ENCODE data around the gene CAPRIN2. TPM values are rescaled to one million over a fixed set of nuclear protein-coding genes. Genes with fewer than 3 reads are reported as not detected.

CAPRIN2 gene
- polyA plus RNA-seq, 1 donor from 2014 or later: 132 TPM

- Histone ChIP-seq H2AFZ (ENCODE audit: low read depth, low read length) (no peak overlapping the region), H3K9me3 (ENCODE audit: low read length) (no peaks in the 10 kb centered on the region), H3K79me2 (replicated peaks; ENCODE audit: insufficient read depth, low read length) (peaks cover 7% of the 10 kb centered on the region), H3K9me2 (ENCODE audit: insufficient read depth, low read length) (no peaks in the 10 kb centered on the region), H3K27me3 (ENCODE audit: insufficient read depth, low read depth, low read length) (no peaks in the 10 kb centered on the region), H3K27ac (ENCODE audit: low read length) (no peak overlapping the region), H3K4me3 (ENCODE audit: low read length) (peak overlapping the region; percentile 81), H4K20me1 (ENCODE audit: insufficient read depth) (no peaks in the 10 kb centered on the region), H3F3A (ENCODE audit: insufficient read depth, low read length, poor library complexity, severe bottlenecking) (no peaks in the 10 kb centered on the region), H3K4me2 (ENCODE audit: low read length) (no peak overlapping the region), H3K36me3 (ENCODE audit: insufficient read depth, low read length) (no peaks in the 10 kb centered on the region), H3K9ac (ENCODE audit: low read length) (no peak overlapping the region)
- TF ChIP-seq TAF1 (IDR thresholded peaks at IDR 0.05; ENCODE audit: low read depth): no peak
- TF ChIP-seq REST (IDR thresholded peaks at IDR 0.05; ENCODE audit: borderline replicate concordance): no peak
- no peak for TF ChIP-seq RAD21 (conservative IDR thresholded peaks at IDR 0.05)
- TF ChIP-seq EP300 (conservative IDR thresholded peaks at IDR 0.05; ENCODE audit: poor library complexity, severe bottlenecking): no peak
- no peak for TF ChIP-seq EZH2 (IDR thresholded peaks at IDR 0.05; ENCODE audit: borderline replicate concordance, insufficient read depth, low read length, poor library complexity, severe bottlenecking)
- no peak for TF ChIP-seq CTCF (IDR thresholded peaks at IDR 0.05; ENCODE audit: poor library complexity, severe bottlenecking)
- no peak for TF ChIP-seq MXI1 (conservative IDR thresholded peaks at IDR 0.05; ENCODE audit: poor library complexity, severe bottlenecking)
- TF ChIP-seq POLR2AphosphoS5 (IDR thresholded peaks at IDR 0.05): no peak
- no peak for TF ChIP-seq SMC3 (conservative IDR thresholded peaks at IDR 0.05; ENCODE audit: poor library complexity)
Measured at GRCh38 chr12:30752255-30752654, 2.5 kb downstream of the CAPRIN2 start.

GRCh38 chr12:30748147-30748546 lies 6.6 kb downstream of the CAPRIN2 start:
- Histone ChIP-seq H3K4me3 (ENCODE audit: low read length) (no peak overlapping the region), H3K9me3 (ENCODE audit: low read length) (no peaks in the 10 kb centered on the region), H3K36me3 (ENCODE audit: insufficient read depth, low read length) (peaks cover 7% of the 10 kb centered on the region), H3K27ac (ENCODE audit: low read length) (no peak overlapping the region), H3K79me2 (replicated peaks; ENCODE audit: insufficient read depth, low read length) (peaks cover 15% of the 10 kb centered on the region), H2AFZ (ENCODE audit: low read depth, low read length) (no peak overlapping the region), H4K20me1 (ENCODE audit: insufficient read depth) (no peaks in the 10 kb centered on the region), H3K27me3 (ENCODE audit: insufficient read depth, low read depth, low read length) (no peaks in the 10 kb centered on the region), H3K9ac (ENCODE audit: low read length) (no peak overlapping the region), H3K9me2 (ENCODE audit: insufficient read depth, low read length) (no peaks in the 10 kb centered on the region), H3F3A (ENCODE audit: insufficient read depth, low read length, poor library complexity, severe bottlenecking) (no peaks in the 10 kb centered on the region), H3K4me2 (ENCODE audit: low read length) (no peak overlapping the region)
- no peak for TF ChIP-seq TAF1 (IDR thresholded peaks at IDR 0.05; ENCODE audit: low read depth)
- no peak for TF ChIP-seq REST (IDR thresholded peaks at IDR 0.05; ENCODE audit: borderline replicate concordance)
- no peak for TF ChIP-seq EZH2 (IDR thresholded peaks at IDR 0.05; ENCODE audit: borderline replicate concordance, insufficient read depth, low read length, poor library complexity, severe bottlenecking)
- TF ChIP-seq MXI1 (conservative IDR thresholded peaks at IDR 0.05; ENCODE audit: poor library complexity, severe bottlenecking): no peak
- TF ChIP-seq CTCF (IDR thresholded peaks at IDR 0.05; ENCODE audit: poor library complexity, severe bottlenecking): no peak
- no peak for TF ChIP-seq SMC3 (conservative IDR thresholded peaks at IDR 0.05; ENCODE audit: poor library complexity)
